IPS-20b (cell line): ENCODE results near the gene RETREG1.

Experiments used
- H3K27ac ChIP-seq: one replicate; pipeline ENCODE4 v1.5.1; 2013; ENCODE audit warnings: low read length
- H3K27me3 ChIP-seq: 2 replicates; pipeline ENCODE4 v1.6.1; 2013; ENCODE audit warnings: mild to moderate bottlenecking, low read length, inconsistent platforms; ENCODE audit not compliant: insufficient read depth
- H3K36me3 ChIP-seq: 2 replicates; pipeline ENCODE4 v1.6.1; 2013; ENCODE audit warnings: low read depth, mild to moderate bottlenecking, inconsistent platforms, low read length, moderate library complexity; ENCODE audit not compliant: insufficient read depth
- H3K4me1 ChIP-seq: 2 replicates; pipeline ENCODE4 v1.6.1; 2013; ENCODE audit warnings: mild to moderate bottlenecking, control low read depth, inconsistent platforms, low read length, moderate library complexity; ENCODE audit not compliant: insufficient read depth
- H3K4me3 ChIP-seq: 2 replicates; pipeline ENCODE4 v1.5.1; 2013; ENCODE audit warnings: mild to moderate bottlenecking, low read length, inconsistent platforms
- H3K9ac ChIP-seq: 2 replicates; pipeline ENCODE4 v1.6.1; 2013; ENCODE audit warnings: low read depth, mild to moderate bottlenecking, inconsistent platforms, low read length, moderate library complexity
- H3K9me3 ChIP-seq: 2 replicates; pipeline ENCODE4 v1.6.1; 2013; ENCODE audit warnings: mild to moderate bottlenecking, low read depth, low read length, inconsistent platforms; ENCODE audit not compliant: insufficient read depth

Gene RETREG1

GRCh38 chr5:16534280-16534679 lies 82.5 kb downstream of the RETREG1 start:
- Histone ChIP-seq H3K27ac (no peak overlapping the region), H3K9me3 (no peaks in the 10 kb centered on the region), H3K4me1 (no peaks in the 10 kb centered on the region)

GRCh38 chr5:16531063-16531648 lies 85.6 kb downstream of the RETREG1 start:
- Histone ChIP-seq H3K27ac (no peak overlapping the region), H3K4me1 (no peaks in the 10 kb centered on the region), H3K27me3 (no peaks in the 10 kb centered on the region), H3K4me3 (no peak overlapping the region), H3K9ac (no peak overlapping the region), H3K9me3 (no peaks in the 10 kb centered on the region), H3K36me3 (no peaks in the 10 kb centered on the region)

More at GRCh38 chr5:16534280-16534679, 82.5 kb downstream of the RETREG1 start:
- no peaks in the 10 kb centered on the region for H3K36me3 ChIP-seq
- H3K9ac ChIP-seq = no peak overlapping the region
- H3K27me3 ChIP-seq = no peaks in the 10 kb centered on the region
- no peak overlapping the region for H3K4me3 ChIP-seq

- Histone ChIP-seq H3K4me1 (no peaks in the 10 kb centered on the region), H3K27me3 (no peaks in the 10 kb centered on the region), H3K36me3 (no peaks in the 10 kb centered on the region), H3K4me3 (no peak overlapping the region), H3K27ac (no peak overlapping the region), H3K9ac (no peak overlapping the region), H3K9me3 (no peaks in the 10 kb centered on the region)
Measured at GRCh38 chr5:16529306-16529705, 87.5 kb downstream of the RETREG1 start.

- no peak overlapping the region for H3K4me3 ChIP-seq
- no peak overlapping the region for H3K27ac ChIP-seq
- H3K9me3 ChIP-seq = no peaks in the 10 kb centered on the region
- H3K36me3 ChIP-seq = no peaks in the 10 kb centered on the region
- H3K27me3 ChIP-seq = no peaks in the 10 kb centered on the region
- no peak overlapping the region for H3K9ac ChIP-seq
- H3K4me1 ChIP-seq = no peaks in the 10 kb centered on the region
Measured at GRCh38 chr5:16528382-16529110, 88.3 kb downstream of the RETREG1 start.

- Histone ChIP-seq H3K4me3 (no peak overlapping the region), H3K27me3 (no peaks in the 10 kb centered on the region), H3K4me1 (no peaks in the 10 kb centered on the region), H3K9me3 (no peaks in the 10 kb centered on the region), H3K36me3 (no peaks in the 10 kb centered on the region), H3K27ac (no peak overlapping the region), H3K9ac (no peak overlapping the region)
Measured at GRCh38 chr5:16525651-16526050, 91.1 kb downstream of the RETREG1 start.

GRCh38 chr5:16524286-16524685 lies 92.5 kb downstream of the RETREG1 start:
- Histone ChIP-seq H3K27me3 (no peaks in the 10 kb centered on the region), H3K36me3 (no peaks in the 10 kb centered on the region), H3K4me3 (no peak overlapping the region), H3K4me1 (no peaks in the 10 kb centered on the region), H3K9ac (no peak overlapping the region), H3K9me3 (no peaks in the 10 kb centered on the region), H3K27ac (no peak overlapping the region)

GRCh38 chr5:16521521-16522483 lies 95.0 kb downstream of the RETREG1 start:
- H3K27me3 ChIP-seq = no peaks in the 10 kb centered on the region
- H3K4me1 ChIP-seq = no peaks in the 10 kb centered on the region
- no peak overlapping the region for H3K9ac ChIP-seq
- no peak overlapping the region for H3K27ac ChIP-seq
- no peaks in the 10 kb centered on the region for H3K9me3 ChIP-seq
- no peaks in the 10 kb centered on the region for H3K36me3 ChIP-seq
- H3K4me3 ChIP-seq = no peak overlapping the region

GRCh38 chr5:16520841-16521240 lies 96.0 kb downstream of the RETREG1 start:
- H3K27ac ChIP-seq = no peak overlapping the region
- H3K4me1 ChIP-seq = no peaks in the 10 kb centered on the region
- no peaks in the 10 kb centered on the region for H3K36me3 ChIP-seq
- no peak overlapping the region for H3K4me3 ChIP-seq
- H3K27me3 ChIP-seq = no peaks in the 10 kb centered on the region
- no peak overlapping the region for H3K9ac ChIP-seq
- H3K9me3 ChIP-seq = no peaks in the 10 kb centered on the region

- Histone ChIP-seq H3K4me1 (no peaks in the 10 kb centered on the region), H3K27ac (no peak overlapping the region), H3K36me3 (no peaks in the 10 kb centered on the region), H3K27me3 (no peaks in the 10 kb centered on the region), H3K4me3 (no peak overlapping the region), H3K9ac (no peak overlapping the region), H3K9me3 (no peaks in the 10 kb centered on the region)
Measured at GRCh38 chr5:16519435-16519834, 97.4 kb downstream of the RETREG1 start.

GRCh38 chr5:16518606-16519005 lies 98.2 kb downstream of the RETREG1 start:
- Histone ChIP-seq H3K4me3 (no peak overlapping the region), H3K9me3 (no peaks in the 10 kb centered on the region), H3K27ac (no peak overlapping the region), H3K36me3 (no peaks in the 10 kb centered on the region), H3K27me3 (no peaks in the 10 kb centered on the region), H3K9ac (no peak overlapping the region), H3K4me1 (no peaks in the 10 kb centered on the region)

GRCh38 chr5:16515532-16515931 lies 101.3 kb downstream of the RETREG1 start:
- no peak overlapping the region for H3K9ac ChIP-seq
- H3K27me3 ChIP-seq = no peaks in the 10 kb centered on the region
- H3K4me3 ChIP-seq = no peak overlapping the region
- H3K36me3 ChIP-seq = no peaks in the 10 kb centered on the region
- H3K9me3 ChIP-seq = no peaks in the 10 kb centered on the region
- H3K27ac ChIP-seq = no peak overlapping the region
- no peaks in the 10 kb centered on the region for H3K4me1 ChIP-seq
